Activated T-cell treated with anti-CD3 and anti-CD28 coated beads, Interleukin-2, amount 50 U/mL, for 4 hours (primary cell): ENCODE data around the gene DNPH1. TPM values are rescaled to one million over a fixed set of nuclear protein-coding genes. Genes with fewer than 3 reads are reported as not detected.

Experiments used
- ATAC-seq, 2 donors: fragments of 200-7000 bp; cut with Tn5 transposase; one replicate each; pipeline ENCODE4 v1.10.0; 2021
- DNase-seq: peaks from one replicate; pipeline ENCODE4 v3.0.0-alpha.2; 2020
- H3K27me3 Mint-ChIP-seq: one replicate; pipeline ENCODE4 v1.8.0; 2021; ENCODE audit warnings: low read depth, mixed read lengths
- H3K36me3 Mint-ChIP-seq: one replicate; pipeline ENCODE4 v1.8.0; 2022; ENCODE audit warnings: mixed read lengths; ENCODE audit not compliant: insufficient read depth
- H3K4me1 Mint-ChIP-seq: one replicate; pipeline ENCODE4 v1.8.0; 2021; ENCODE audit warnings: low read depth, mixed read lengths
- H3K4me3 Mint-ChIP-seq: one replicate; pipeline ENCODE4 v1.8.0; 2021; ENCODE audit warnings: mild to moderate bottlenecking, moderate library complexity, mixed read lengths
- H3K9me3 Mint-ChIP-seq: one replicate; pipeline ENCODE4 v1.8.0; 2021; ENCODE audit warnings: mixed read lengths
- total RNA-seq, 3 donors: library from RNA; stranded (reverse); gene quantifications; one replicate each; pipeline ENCODE4 v1.2.1, GENCODE V29; 2021

Gene DNPH1
- total RNA-seq, 3 donors from 2014 or later: 27.5 to 52.1 (median 51.0) TPM

DNA sequence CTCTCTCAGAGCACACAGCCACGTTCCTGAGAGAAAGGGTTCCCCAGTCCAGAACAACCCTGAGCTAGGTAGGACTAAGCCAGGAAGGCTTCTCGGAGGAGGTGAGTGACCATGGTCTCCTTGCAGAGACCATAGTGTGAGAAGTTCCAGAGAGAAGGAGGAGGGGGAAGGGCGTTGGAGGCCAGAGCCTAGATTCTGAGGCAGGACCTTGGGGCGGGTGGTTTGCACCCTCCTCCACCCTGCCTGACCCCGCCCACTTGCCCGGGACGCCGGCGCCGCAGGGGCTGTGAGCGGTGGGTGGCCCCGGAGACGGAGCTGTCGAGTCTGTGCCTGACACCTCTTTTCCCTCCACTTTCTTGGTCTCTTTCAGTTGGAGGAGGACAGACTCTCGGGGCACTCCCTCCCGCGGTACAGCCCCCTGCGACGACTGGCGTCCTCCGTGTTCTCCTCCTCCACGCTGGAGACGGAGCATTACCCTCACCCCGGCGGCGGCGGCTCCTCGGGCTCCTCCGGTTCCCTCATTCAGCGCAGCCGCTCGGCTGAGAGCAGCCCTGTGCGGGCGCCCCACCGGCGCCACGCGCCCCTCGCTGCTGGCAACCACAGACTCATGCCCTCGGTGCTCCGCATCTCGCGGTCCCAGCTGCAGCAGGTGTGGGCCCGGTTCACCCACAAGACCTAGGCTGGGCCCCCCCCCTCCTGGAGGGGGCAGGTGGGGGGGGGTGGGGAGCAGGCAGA lies 40.2 kb upstream of the DNPH1 start:
- peaks cover 10% of the 10 kb centered on the region for H3K4me1 Mint-ChIP-seq
- H3K36me3 Mint-ChIP-seq: no peaks in the 10 kb centered on the region
- no peaks in the 10 kb centered on the region for H3K9me3 Mint-ChIP-seq
- H3K4me3 Mint-ChIP-seq: peak overlapping the region; percentile 70
- DNase-seq (peak; percentile 42), ATAC-seq (peak; percentile 75 to 77)
- H3K27me3 Mint-ChIP-seq: peaks cover 11% of the 10 kb centered on the region

DNA sequence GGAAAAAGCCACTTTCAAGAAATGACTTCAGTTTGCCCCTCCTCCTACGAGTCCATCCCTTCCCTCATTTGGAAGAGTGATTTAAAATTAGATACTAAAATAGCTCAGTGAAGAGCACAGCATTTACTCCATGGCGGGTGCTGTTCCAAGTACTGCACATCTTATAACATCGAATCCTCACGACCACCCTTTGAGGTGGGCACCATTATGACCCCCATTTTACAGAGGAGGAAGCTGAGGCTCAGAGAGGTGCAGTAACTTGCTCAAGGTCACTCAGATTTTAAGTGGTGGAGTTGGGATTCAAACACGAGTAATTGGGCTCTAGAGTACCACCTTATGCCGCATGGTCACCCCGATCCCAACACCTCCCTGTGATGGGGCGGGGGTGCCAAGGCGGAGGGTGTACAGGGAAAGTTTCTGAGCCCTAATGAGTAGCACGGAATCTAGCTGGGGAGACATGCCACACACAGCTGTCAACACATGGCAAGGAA lies 39.5 kb upstream of the DNPH1 start:
- Mint-ChIP-seq H3K9me3 (no peaks in the 10 kb centered on the region), H3K36me3 (no peaks in the 10 kb centered on the region), H3K4me1 (peaks cover 10% of the 10 kb centered on the region), H3K27me3 (peaks cover 11% of the 10 kb centered on the region), H3K4me3 (peak overlapping the region; percentile 70)
- DNase-seq: no peak
- no peak for ATAC-seq

DNA sequence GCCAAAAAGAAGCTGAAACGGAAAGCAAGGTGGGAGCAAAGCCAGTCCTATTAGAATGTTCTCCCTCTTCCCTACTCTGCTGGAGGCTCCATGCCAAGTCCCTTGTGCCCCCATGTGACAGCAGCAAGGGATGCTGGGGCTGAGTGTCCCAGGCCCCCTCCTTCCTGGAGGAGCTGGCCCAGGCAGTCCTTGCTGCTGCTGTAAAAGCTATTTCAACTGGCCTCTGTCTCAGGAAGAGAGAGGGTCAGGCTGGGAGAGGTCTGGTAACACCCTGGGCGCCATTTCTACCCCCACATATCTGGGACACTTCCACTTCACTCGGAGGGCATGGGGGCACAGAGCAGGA lies 39.0 kb upstream of the DNPH1 start:
- peaks cover 10% of the 10 kb centered on the region for H3K4me1 Mint-ChIP-seq
- ATAC-seq (no peak), DNase-seq (no peak)
- no peaks in the 10 kb centered on the region for H3K36me3 Mint-ChIP-seq
- H3K4me3 Mint-ChIP-seq: no peak overlapping the region
- no peaks in the 10 kb centered on the region for H3K9me3 Mint-ChIP-seq
- peaks cover 11% of the 10 kb centered on the region for H3K27me3 Mint-ChIP-seq

DNA sequence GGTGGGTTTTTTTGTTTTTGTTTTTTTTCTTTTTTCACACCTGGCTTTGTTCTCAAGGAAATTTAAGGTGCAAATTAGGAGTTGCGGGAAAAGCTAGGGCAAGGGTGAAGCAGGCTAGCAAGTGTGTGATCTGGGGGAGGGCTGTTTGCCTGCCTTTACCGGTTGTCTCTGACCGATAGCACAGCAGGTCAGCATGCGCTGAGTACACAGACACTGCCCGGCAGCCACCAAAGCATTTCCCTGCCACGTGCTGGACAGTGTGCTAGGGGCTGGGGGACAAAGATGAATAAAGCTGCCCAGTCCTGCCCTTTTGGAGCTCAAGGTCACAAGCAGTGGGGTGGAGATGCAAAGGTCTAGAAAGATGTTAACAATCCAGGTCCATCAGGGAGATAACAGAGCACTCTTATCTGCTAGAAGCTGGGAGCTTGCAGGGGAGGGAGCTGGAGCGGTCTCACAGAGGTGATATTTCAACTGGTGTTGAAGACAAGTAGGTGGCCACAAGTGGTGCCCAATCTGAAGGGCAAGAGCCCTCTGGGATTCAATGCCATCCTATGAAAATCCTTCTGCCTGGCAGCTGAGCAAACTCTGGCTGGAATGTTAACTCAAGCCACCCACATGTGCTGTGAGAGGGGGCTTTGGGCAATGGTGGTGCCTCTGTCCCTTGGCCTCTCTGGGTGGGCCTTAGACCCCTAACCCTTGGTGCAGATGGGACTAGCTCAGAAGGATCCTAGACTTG lies 38.5 kb upstream of the DNPH1 start:
- Mint-ChIP-seq H3K36me3 (no peaks in the 10 kb centered on the region), H3K9me3 (no peaks in the 10 kb centered on the region), H3K4me1 (peaks cover 10% of the 10 kb centered on the region), H3K4me3 (no peak overlapping the region), H3K27me3 (peaks cover 11% of the 10 kb centered on the region)
- no peak for ATAC-seq
- DNase-seq: no peak

DNA sequence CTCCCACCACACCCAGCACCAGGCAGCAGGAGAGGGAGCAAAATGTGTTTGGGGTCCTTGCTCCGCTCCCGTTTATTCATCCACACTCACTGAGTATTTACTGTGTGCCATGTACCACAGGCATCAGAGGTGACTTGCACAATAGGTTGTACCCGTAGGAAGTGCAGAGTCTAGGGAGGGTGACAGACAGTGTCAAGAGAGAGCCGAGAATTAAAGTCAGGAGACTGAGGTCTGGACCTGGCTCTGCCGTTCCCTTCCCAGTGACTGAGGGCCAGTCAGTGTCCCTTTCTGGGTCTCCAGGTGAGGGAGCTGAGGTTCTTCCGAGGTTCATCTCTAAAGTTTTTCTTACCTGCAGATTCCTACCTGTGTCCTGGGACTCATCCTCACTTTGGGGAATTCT lies 36.3 kb upstream of the DNPH1 start:
- Mint-ChIP-seq H3K4me1 (peaks cover 10% of the 10 kb centered on the region), H3K27me3 (peaks cover 11% of the 10 kb centered on the region), H3K9me3 (no peaks in the 10 kb centered on the region), H3K36me3 (no peaks in the 10 kb centered on the region), H3K4me3 (no peak overlapping the region)
- no peak for ATAC-seq
- DNase-seq: no peak

DNA sequence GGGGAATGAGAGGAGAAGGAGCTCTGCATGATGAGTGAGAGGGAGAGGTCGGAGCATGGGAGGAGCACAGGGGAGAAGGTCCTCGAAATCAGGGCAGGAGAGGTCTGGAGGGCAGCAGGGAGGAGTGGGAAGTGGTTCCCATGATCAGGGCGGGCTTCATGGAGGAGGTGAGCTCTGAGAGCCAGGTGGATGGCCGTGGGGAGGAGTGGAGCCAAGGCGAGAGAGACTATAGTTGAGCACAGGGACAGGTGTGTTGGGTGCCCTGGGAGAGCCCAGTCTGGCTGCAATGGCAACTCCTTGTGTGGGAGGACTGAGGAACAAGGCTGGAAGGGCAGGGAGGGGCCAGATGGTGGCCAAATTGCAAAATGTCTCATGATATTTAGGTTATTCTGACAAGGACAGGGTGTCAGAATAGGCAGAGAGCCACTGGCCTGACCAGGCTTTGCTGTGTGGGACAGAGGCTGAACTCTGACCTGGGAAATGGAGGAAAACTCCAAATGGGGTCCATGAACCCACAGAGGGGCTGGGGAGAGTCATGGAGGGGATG lies 35.4 kb upstream of the DNPH1 start:
- Mint-ChIP-seq H3K9me3 (no peaks in the 10 kb centered on the region), H3K4me3 (no peak overlapping the region), H3K4me1 (peaks cover 6% of the 10 kb centered on the region), H3K27me3 (peaks cover 11% of the 10 kb centered on the region), H3K36me3 (no peaks in the 10 kb centered on the region)
- ATAC-seq (no peak), DNase-seq (no peak)

DNA sequence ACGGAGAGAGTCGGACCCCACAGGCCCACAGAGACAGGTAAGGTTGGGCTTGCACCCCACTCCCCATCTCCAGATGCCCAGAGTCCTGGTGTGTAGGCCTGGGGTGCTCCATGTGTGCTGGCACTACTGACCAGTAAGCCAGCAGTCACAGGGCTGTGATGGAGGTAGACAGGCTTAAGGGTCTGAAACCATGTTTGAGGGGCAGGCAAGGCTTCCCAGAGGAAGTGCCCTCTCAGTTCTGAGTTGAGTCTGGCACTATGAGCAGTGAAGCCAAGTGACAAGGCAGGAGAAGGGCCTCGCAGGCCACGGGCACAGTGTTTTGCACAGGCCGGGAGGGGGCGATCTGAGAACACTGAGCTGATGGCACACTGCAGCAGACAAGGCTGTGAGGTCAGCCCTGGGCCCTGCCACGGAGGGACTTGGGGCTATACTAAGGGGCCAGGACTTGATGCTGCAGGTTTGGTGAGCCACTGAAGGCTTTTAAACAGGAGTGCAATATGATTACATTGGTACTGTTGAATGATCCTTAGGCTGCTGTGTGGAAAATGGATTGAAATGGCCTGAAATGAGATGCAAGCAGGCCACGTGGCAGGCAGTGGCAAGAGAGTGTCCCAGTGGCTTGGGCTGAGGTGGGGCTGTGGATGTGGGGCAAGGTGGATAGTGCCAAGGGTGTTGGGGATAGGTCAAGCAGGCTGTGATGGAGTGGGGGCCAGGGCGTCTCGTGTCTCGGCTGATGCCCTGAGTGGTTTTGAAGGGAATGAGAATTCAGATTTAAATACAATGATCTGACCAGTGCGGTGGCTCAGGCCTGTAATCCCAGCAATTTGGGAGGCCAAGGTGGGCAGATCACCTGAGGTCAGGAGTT lies 34.3 kb upstream of the DNPH1 start:
- Mint-ChIP-seq H3K4me3 (no peak overlapping the region), H3K36me3 (no peaks in the 10 kb centered on the region), H3K27me3 (peaks cover 5% of the 10 kb centered on the region), H3K4me1 (no peaks in the 10 kb centered on the region), H3K9me3 (no peaks in the 10 kb centered on the region)
- peak; percentile 96 for ATAC-seq
- peak; percentile 68 for DNase-seq

DNA sequence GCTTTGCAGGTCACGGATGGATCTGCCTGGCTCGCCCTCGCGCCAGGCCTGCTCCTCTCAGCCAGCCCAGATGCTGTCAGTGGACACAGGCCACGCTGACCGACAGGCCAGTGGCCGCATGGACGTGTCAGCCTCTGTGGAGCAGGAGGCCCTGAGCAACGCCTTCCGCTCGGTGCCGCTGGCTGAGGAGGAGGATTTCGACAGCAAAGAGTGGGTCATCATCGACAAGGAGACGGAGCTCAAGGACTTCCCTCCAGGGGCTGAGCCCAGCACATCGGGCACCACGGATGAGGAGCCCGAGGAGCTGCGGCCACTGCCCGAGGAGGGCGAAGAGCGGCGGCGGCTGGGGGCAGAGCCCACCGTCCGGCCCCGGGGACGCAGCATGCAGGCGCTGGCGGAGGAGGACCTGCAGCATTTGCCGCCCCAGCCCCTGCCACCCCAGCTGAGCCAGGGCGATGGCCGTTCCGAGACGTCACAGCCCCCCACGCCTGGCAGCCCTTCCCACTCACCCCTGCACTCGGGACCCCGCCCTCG lies 33.6 kb upstream of the DNPH1 start:
- ATAC-seq: no peak
- Mint-ChIP-seq H3K36me3 (no peaks in the 10 kb centered on the region), H3K4me3 (no peak overlapping the region), H3K9me3 (no peaks in the 10 kb centered on the region), H3K4me1 (peaks cover 1% of the 10 kb centered on the region), H3K27me3 (peaks cover 3% of the 10 kb centered on the region)
- DNase-seq: no peak

DNA sequence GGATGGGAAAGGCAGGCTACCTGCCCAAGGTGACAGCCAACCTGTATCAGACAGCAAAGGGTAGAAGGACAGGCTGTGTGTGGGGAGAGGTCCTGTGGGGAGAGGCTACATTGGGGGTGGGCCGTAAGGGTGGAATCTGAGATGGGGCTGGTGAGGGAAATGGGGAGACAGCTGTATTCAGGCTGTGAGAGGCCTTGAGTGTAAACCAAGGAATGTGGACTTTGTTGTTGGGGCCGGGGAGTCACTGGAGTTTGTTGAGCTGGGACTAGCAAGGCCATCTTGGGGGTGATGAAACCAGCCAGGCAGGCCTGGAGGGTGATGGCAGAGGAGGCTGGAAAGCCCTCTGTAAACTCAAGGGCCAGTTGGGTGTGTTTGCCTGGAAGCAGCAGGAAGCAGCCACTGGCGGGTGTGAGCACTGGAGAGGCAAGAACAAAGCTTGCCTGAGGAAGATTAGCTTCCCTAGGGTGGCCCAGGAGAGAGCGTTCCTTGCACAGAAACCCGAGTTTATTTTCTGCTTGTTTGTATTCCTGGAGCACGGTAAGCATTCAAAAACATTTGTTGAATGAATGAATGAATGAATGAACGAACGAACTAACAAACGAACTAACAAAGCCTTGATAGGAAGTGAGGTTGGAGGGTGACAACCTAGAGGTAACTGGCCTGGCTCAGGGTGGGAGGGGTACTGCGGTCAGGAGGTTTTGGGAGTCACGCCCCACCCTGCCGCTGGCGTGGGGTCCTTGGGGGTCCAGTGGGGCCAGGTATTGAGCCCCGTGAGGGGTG lies 32.9 kb upstream of the DNPH1 start:
- DNase-seq: no peak
- no peaks in the 10 kb centered on the region for H3K36me3 Mint-ChIP-seq

DNA sequence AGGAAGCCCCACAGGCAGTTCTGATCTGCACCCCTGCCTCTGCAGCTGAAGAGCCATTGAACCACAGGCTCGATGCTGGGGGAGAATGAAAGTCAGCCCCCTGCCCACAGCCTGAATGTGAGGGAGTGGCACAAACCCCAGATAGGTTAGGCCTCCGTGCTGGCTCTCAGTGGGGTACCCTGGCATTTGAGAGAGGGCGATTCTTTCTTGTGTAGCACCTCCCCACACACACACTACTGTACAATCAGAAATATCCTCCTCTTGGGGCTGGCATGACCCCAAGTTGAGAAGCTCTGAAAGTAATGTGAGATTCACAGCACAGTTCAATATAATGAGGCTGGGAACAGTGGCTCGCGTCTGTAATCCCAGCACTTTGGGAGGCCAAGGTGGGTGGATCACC lies 31.9 kb upstream of the DNPH1 start:
- H3K36me3 Mint-ChIP-seq: no peaks in the 10 kb centered on the region
- H3K4me1 Mint-ChIP-seq: peaks cover 1% of the 10 kb centered on the region
- no peaks in the 10 kb centered on the region for H3K27me3 Mint-ChIP-seq
- DNase-seq (no peak), ATAC-seq (no peak)
- H3K4me3 Mint-ChIP-seq: no peak overlapping the region
- no peaks in the 10 kb centered on the region for H3K9me3 Mint-ChIP-seq

More for the DNA sequence above, 32.9 kb upstream of the DNPH1 start:
- no peak for ATAC-seq
- Mint-ChIP-seq H3K9me3 (no peaks in the 10 kb centered on the region), H3K4me1 (peaks cover 1% of the 10 kb centered on the region), H3K4me3 (no peak overlapping the region), H3K27me3 (no peaks in the 10 kb centered on the region)

DNA sequence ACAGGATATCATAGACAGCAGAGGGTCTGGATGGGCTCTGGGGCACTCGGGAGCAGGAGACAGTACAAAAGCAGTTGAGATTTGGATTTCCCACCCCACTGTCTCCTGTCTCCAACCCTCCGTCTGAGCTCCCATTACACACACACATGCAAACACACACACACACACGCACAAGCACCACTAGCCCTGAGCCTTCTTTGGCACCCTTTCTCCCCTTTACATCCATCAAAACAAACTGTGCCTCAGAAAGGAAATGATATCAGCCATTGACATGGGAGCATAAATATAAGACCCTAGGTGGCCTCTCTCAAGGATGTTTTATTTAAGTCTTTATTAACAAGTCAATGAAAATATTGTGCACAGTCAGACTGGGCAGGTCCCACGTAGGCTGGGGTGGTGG lies 31.5 kb upstream of the DNPH1 start:
- no peak overlapping the region for H3K4me3 Mint-ChIP-seq
- peaks cover 1% of the 10 kb centered on the region for H3K4me1 Mint-ChIP-seq
- H3K9me3 Mint-ChIP-seq: no peaks in the 10 kb centered on the region
- DNase-seq (no peak), ATAC-seq (no peak)
- H3K27me3 Mint-ChIP-seq: no peaks in the 10 kb centered on the region
- H3K36me3 Mint-ChIP-seq: no peaks in the 10 kb centered on the region

DNA sequence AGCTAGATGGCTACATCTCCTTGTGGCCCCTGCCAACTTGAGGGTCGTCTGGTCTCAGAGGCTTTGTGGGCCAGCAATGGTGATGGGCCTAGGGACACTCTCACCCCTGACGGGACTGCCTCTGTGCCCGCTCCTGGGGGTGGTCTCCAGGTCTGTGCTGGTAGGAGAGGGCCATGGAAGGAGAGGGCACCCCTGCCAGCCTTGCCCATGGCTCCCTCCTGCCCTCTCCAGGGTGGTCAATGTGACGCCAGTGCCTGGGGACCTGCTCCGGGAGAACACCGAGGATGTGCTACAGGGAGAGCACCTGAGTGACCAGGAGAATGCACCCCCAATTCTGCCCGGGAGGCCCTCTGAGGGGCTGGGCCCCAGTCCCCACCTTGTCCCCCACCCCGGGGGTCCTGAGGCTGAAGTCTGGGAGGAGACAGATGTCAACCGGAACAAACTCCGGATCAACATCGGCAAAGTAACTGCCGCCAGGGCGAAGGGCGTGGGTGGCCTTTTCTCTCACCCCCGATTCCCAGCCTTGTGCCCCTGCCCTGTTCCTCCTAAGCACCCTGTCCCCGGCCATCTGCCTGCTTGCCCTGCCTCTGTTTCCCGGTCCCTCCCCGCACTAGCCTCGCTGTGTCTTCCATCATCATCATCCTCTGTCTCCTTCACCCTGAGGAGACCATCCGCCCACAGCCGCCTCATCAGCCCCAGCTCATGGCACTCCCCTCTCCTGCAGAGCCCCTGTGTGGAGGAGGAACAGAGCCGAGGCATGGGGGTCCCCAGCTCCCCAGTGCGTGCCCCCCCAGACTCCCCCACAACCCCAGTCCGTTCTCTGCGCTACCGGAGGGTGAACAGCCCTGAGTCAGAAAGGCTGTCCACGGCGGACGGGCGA lies 29.8 kb upstream of the DNPH1 start:
- no peaks in the 10 kb centered on the region for H3K27me3 Mint-ChIP-seq
- H3K4me3 Mint-ChIP-seq: no peak overlapping the region
- H3K4me1 Mint-ChIP-seq: peaks cover 1% of the 10 kb centered on the region
- DNase-seq (no peak), ATAC-seq (no peak)
- no peaks in the 10 kb centered on the region for H3K36me3 Mint-ChIP-seq
- no peaks in the 10 kb centered on the region for H3K9me3 Mint-ChIP-seq

DNA sequence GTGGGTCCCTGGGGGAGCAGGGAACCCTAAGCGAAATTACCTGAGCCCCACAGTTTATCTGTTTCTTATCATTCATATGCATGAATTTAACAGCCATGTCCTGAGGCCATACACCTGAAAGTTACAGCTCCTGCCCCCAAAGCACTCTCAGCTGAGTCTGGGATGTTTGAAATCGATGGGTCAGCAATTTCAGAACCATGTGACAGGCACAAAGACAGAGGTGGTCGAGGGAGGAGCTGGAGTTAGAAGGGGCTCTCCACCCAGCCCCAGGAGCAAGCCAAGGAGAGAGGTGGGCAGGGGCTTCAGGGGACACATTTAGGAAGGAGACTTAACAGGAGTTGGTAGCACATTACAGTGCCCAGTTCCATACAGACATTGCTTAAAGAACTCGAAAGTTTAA lies 28.9 kb upstream of the DNPH1 start:
- ATAC-seq: no peak
- H3K36me3 Mint-ChIP-seq: no peaks in the 10 kb centered on the region
- peaks cover 1% of the 10 kb centered on the region for H3K27me3 Mint-ChIP-seq
- no peak for DNase-seq
- no peak overlapping the region for H3K4me3 Mint-ChIP-seq
- no peaks in the 10 kb centered on the region for H3K9me3 Mint-ChIP-seq
- peaks cover 1% of the 10 kb centered on the region for H3K4me1 Mint-ChIP-seq
